Measurements from ENCODE around the gene TPM4.
"Not testable (repeated sequence)": the region's sequence is repeated elsewhere in the genome, so short reads cannot be mapped to it uniquely, and the experiment has no call there.

Gene TPM4

DNA sequence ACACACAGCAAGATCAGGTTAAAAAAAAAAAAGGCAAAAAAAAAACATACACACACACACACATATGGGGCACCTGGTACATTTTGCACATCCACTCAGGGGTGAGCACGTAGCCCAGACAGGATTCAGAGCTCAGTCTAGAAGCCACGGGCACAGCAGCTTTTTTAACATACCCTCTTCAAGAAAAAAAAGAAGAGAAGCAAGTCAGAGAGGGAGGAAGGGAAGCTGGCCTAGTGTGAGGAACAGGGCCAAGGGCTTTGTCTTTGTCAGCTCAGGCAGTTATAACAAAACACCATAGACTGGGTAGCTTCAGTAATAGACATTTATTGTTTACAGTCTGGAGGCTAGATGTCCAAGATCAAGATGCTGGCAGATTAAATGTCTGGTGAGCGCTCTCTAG lies 2.3 kb upstream of the TPM4 start:
- DNase-seq (ENCODE audit: low read depth): no peak

DNA sequence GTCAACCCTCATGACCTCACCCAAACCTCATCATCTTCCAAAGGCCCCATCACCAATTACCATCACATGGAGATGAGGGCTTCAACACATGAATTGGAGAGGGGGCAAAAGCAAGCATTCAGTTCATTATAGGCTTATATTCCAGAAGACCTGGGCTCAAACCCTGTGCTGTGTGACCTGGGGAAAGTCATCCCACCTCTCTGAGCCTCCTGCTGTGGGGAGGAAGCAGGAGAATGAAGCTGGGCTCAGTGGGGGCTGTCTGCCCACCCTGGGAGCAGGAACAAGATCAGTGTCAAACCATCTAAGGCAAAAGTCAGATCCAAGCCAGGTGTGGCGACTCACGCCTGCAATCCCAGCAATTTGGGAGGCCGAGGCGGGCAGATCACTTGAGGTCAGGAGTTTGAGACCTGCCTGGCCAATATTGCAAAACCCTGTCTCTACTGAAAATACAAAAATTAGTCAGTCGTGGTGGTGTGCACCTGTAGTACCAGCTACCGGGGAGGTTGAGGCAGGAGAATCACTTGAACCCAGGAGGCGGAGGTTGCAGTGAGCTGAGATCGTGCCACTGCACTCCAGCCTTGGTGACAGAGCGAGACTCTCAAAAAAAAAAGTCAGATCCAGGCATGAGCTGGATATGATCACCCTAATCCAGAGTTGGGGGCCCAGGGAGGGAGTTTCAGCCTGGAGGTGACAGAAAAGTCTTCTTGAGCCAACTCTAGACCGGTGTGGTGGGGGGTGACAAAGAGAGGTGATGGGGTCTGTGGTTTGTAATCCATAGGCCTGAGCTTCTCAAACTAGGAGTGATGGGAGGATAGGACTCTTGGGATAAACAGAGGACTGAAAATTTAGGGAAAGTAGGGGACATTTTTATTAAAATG lies 1.6 kb upstream of the TPM4 start:
- no peak for DNase-seq (ENCODE audit: low read depth)

DNA sequence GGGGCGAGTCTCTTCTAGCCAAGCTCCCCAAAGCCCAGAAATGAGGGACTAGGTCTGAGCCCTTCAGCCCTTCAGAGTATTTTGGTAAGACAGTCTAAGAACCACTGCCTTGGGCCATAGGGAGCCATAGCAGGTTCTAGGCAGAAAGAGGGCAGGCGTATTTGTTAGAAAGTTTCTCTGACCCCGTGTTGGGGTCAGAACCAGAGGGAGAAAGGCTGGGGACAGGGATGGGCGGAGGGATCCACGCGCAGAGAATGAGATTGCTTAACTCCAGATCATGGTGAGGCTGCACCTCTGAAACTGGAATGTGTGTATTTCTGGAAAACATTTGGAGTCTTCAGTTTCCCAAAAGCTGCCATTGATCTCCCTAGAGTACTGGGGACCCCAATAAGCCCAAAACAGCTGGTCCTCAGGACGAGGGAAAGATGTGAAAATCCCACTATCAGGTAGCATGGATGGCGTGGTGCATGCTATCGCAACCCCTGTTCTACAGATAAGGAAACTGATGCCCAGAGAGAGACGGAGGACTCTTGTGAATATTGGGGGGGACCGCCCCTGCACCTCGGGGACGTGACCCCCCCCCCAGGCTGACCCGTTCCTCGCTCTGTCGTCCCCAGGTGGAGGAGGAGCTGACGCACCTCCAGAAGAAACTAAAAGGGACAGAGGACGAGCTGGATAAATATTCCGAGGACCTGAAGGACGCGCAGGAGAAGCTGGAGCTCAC lies 703 bp upstream of the TPM4 start:
- no peak for DNase-seq (ENCODE audit: low read depth)

DNA sequence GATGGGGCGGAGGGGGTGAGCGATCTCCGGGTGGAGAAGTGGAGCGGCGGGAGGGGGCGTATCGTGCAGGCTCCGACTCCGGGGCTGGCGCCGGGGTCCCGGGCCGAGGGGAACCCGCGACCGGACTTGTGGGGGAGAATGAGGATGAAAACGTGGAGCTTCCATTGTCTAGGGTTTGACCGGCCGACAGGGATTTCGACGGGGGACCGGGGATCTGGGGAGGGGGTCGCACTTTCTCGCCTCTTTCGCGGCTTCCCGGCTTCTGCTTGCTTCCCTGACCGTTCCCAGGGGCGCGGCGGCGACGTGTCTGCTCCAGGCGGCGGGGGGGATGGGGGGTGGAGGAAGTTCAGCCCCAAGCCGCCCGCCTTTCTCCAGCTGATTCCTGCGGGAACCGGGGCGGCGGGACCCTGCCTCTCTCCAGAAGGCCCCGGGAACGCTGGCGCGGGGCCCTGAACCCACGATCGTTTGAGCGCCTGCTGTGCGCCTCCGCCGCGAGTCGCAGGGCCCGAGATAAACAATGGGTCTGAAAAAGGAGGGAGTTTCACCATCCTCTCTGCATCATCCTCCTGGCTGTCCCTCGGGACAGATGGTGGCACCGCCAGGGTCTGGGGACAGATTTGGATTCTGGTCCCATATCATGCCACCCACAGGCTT lies 790 bp downstream of the TPM4 start:
- no peak for DNase-seq (ENCODE audit: low read depth)

DNA sequence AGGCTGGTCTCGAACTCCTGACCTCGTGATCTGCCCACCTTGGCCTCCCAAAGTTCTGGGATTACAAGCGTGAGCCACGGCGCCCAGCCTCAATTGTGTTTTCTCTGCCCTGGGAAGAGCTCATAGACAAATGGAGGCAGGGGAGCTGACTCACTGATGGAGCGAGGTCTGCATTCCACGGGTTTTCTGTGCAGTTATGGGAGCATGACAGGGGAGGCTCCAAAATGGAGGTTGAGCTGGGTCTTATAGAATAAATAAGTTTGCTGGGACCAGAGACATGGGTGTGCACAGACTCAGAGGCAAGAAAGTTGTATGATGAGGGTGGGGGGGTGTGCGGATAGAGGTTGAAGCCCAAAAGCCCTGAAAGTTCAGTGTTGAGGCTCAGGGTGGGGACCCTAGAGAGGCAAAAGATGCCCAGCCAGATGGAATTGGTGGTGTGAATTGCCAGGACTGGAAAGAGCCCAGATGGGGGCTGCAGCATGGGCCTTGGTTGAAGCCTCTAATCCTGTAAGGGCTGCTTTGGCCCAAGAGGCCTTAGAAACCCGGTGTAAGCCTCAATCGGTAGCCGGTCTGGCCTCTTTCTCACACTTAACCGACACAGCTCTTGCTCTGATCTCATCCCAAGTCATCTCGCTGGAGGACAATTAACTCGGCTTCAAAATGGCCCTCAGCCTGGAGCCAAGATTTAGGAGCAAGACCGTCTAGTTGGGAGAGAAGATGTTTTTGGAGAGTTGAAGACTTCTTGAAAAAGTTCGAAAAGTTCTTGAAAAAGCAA lies 1.9 kb downstream of the TPM4 start:
- DNase-seq (ENCODE audit: low read depth): no peak

DNA sequence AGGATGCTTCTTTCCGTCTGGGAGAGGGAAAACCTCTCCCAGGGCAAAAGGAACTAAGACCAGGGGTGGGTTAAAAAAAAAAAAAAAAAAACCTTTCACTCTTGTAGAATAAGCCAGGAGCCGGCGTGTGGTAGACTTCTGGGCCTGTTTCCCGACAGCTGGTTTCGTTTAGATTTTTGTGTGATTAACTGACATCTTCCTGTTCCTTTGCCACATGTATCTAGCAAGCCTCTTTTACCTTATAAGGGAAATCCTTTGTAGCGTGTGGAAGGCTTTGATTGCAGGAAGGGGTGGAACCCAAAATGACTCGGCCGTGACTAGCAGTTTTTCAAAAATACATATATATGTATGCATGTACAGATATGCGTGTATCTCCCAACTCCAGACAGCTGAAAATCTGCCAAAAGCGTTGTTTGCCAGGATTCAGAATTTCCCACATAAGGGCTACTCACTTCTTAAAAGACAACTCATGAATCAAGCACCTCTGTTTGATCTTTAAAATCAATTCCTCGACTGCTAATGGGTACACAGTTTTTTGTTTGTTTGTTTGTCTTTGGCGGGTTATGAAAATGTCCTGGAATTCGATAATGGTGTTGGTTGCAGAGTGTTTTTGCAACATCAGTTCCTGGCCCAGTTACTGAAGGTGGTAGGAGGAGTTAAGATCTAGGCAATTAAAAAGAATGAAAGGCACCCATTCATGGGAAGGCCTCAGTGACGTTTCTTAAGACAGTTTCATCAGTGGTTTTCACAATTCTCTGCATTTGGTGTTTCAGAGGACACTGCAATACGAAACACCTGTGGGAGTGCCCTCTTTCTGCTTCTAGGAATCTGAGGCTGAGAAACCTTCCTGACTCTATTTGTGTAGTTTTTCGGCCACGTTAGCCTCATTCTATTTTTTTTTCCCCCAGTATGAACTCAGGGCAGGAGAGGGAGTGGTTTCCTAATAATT lies 2.7 kb downstream of the TPM4 start:
- DNase-seq (ENCODE audit: low read depth): peak; percentile 88

DNA sequence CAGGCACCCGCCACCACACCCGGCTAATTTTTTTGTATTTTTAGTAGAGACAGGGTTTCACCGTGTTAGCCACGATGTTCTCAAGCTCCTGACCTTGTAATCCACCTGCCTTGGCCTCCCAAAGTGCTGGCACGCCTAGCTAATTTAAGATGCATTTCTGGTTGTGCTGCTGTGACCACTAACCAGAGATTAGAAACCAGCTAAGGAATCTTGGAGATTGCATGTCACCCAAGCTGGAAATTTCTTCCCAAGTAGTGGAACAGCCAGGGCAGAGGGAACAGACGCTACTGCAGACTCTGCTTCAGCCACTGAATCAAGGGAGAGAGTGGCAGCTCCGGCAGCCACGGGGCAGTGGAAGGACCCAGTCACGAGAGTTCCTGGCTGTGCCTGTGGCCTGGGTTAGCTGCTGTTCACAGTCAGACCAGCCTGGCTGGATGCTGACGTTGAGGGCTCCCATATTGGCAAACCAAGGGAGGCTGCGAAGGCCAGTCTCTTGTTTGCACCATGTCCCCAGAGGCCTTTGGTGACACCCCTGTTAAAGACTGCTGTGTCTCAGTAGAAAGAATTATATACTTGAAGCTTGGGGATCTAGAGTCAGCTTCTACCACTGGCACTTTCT lies 7.9 kb downstream of the TPM4 start:
- DNase-seq (ENCODE audit: low read depth): no peak

DNA sequence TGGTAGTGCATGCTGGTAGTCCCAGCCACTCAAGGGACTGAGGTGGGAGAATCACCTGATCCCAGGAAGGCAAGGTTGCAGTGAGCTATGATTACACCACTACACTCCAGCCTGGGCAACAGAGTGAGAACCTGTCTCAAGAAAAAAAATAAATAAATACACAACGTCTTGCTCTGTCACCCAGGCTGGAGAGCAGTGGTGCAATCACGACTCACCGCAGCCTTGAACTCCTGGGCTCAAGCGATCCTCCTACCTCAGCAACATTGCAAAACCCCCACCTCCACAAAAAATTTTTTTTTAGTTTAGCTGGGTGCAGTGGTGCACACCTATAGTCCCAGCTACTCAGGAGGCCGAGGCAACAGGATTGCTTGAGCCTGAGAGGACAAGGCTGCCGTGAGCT lies 8.8 kb downstream of the TPM4 start:
- no peak for DNase-seq (ENCODE audit: low read depth)

DNA sequence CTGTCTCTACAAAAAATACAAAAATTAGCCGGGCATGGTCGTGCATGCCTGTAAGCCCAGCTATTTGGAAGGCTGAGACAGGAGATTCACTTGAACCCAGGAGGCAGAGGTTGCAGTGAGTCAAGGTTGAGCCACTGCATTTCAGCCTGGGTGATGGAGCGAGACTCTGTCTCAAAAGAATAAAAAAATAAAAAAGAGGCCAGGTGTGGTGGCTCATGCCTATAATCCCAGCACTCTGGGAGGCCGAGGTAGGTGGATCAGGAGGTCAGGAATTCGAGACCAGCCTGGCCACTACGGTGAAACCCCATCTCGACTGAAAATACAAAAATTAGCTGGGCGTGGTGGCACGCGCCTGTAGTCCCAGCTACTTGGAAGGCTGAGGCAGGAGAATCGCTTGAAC lies 11.1 kb downstream of the TPM4 start:
- not testable (repeated sequence) for DNase-seq (ENCODE audit: low read depth)

DNA sequence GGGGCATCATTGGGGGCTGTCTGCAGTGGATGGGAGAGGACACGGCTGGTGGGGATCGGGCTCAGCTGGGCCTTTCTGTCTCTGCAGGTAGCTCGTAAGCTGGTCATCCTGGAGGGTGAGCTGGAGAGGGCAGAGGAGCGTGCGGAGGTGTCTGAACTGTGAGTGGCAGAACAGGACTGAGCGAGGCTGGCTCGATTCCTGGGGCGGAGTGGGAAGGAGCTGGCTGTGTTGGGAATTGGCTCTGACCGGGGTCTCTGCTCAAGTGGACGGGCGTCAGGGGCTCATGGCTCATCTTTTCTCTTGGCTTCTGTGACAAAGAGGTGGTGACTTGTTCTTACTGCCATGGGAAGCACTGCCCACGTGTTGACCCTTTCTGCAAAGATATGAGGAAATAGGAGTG lies 11.6 kb downstream of the TPM4 start:
- DNase-seq (ENCODE audit: low read depth): no peak

DNA sequence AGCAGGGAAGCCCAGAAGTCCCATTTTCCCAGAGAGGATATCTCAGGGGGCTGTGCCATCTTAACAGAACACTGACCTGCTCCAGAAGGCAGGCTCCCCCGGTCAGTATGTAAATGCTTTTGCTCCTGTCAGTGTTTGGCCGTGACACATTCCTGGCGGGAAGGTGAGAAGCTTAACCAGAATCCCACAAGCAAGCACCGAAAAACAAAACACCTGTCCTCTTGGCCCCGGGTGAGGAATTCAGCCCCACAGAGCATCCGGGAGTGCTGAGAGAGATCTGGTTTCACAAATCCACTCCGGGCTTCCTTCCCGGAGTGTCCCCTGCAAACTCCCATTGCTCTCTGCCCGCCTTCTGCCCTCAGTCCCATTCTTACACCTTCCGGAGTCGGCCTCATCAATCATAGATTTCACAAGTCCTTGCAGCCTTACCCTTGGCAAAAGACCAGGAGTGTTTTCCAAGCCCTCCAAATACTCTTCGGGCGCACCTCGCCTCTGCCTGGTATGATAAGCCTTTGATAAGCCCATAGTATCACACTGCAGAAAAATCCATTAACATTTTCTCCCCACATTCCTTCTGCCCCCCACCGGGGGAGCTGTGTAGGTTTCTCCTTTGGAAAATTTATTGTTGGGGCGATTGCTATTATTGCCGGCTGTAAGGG lies 12.2 kb downstream of the TPM4 start:
- DNase-seq (ENCODE audit: low read depth): no peak

DNA sequence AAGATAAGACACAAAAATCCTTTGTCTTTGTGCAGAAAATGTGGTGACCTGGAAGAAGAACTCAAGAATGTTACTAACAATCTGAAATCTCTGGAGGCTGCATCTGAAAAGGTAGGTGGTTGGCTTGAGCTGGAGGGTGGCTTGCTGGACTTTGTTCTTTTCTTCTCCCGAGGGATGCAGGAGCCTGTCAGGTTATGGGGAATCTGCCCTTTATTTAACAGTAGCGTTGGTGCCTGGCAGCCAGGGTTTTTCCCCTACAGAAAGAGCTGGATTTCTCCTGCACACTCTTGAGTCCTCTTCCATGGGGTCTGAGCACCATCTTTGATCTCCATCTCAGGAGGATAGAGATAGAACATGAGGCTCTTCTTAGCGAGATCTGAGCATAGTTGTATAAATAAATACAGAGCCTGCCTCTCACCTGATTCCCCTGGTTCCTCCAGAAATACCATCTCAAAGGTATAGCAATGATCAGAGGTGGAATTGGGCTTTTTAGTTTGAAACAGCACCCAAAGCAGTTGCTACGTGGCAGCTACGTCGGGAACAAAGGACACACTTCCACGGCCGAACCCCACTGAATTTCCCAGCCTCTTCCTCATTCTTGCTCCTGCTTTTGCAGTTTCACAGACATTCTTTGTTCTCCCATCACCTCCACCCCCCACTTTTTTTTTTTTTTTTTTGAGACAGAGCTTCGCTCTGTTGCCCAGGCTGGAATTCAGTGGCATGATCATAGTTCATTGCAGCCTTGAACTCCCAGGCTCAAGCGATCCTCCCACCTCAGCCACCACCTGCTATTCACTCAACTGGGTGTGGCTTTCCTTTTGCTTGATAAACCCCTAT lies 12.9 kb downstream of the TPM4 start:
- no peak for DNase-seq (ENCODE audit: low read depth)

DNA sequence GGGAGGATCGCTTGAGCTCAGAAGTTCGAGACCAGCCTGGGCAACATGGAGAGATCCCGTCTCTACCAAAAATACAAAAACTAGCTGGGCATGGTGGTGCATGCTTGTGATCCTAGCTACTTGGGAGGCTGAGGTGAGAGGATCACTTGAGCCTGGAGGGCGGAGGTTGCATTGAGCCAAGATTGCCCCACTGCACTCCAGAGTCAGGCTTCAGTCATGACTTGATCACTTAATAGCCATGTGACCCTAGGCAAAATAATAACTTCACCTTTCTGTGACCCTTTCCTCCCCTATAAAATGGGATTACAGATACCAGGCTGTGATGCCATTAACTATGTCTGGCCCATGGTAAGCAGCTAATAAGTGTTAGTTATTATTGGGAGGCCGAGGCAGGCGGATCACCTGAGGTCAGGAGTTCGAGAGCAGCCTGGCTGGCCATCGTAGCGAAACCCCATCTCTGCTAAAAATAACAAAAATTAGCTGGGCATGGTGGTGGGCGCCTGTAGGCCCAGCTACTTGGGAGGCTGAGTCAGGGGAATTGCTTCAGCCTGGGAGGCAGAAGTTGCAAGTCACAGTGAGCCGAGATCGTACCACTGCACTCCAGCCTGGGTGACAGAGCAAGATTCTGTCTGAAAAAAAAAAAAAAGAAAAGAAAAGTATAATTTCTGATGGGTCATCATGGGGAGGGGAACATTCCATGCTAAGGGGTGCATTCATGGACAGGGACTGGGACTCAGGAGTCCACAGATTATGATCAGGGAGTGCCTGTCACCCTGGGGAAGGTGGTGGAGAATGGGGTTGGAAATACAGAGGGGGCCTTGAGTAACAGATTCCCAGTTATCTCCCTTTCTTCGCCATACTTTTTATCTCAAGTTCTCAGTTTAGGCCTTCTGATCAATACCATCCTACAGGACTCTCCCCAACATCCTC lies 15.5 kb downstream of the TPM4 start:
- DNase-seq (ENCODE audit: low read depth): no peak

DNA sequence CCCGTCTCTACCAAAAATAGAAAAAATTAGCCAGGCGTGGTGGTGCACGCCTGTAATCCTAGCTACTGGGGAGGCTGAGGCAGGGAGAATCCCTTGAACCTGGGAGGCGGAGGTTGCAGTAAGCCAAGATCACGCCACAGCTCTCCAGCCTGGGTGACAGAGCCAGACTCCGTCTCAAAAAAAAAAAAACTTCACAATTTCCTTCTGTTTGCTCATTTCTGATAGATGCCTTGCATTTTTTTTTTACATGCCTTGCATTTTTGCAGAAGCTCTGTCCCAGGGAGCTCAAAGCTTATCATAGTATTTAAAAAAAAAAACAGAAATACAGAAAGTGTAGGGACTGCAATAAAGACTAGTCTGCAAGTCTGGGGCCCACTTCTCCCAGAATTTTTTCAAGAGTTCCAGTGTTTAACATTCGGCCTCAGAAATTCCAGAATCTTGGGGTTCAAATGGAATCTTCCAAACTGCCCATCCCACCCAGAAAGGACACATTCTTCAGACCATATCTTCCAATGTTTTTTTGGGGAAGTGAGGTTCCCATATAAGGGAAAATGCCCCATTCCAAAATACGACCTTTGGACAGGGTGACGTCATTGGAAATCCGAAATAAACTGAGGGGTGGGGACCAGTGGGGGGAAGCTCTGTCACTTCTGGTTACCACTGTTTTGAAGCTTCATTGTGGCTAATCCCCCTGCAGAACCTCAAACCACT lies 18.2 kb downstream of the TPM4 start:
- DNase-seq (ENCODE audit: low read depth): no peak

DNA sequence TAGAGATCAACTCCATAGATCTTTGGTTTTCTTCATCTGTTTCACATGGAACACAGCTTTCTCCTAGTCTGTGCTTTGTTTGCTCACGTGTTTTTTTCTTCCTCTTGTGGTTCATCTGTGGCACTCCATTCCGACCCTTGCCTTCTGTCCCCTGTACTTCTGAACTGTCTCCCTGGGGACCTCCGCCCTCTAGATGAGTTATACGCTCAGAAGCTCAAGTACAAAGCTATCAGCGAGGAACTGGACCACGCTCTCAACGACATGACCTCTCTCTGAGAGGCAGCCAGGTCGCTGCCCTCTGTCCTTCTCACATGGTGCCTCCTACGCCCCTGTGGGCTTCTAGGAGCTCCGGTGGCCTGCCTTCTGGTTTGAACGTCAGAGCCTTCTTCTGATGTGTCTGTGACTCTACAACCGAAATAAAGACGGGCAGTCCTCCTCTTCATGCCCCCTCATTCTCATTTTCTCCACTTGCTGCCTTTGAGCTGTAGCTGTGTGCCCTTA lies 18.8 kb downstream of the TPM4 start:
- DNase-seq (ENCODE audit: low read depth): no peak

DNA sequence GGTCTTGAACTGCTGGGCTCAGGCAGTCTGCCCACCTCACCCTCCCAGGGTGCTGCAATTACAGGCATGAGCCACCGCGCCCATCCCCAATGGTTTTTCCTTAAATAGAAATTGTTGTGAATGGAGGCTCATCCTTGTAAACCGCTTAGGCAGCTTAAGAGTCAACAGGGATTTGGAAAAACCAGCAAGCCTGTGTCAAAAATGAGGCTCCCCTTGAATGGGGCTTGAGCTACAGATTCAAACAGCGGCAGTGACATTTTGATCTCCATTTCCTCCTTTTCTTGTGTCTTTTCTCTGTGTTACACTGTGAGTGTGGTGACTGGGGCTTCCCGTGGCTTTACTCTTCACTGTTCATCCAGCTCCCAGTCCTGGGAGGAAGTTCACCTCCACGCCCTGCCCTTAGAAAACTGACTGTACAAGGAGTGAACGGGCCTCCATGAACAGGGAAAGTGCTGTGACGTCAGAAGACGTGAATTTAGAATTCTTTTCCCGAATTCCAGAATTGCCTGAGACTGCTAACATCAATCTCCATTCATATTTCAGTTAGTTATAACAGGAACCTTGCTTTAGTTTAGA lies 20.1 kb downstream of the TPM4 start:
- DNase-seq (ENCODE audit: low read depth): no peak

DNA sequence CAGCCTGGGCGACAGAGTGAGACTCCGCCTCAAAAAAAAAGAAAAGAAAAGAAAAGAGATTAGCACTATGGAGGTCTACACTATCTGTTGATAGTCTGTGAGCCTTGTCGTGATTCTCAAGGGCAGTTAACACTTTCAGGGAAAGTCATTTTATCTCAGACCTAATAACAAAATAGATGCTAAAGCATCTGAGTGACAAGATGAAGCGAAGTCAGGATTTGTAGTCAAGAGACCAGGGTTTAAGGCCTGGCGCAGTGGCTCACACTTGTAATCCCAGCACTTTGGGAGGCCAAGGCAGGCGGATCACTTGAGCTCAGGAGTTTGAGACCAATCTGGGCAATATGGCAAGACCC lies 22.1 kb downstream of the TPM4 start:
- DNase-seq (ENCODE audit: low read depth): no peak
